Measurements from ENCODE around the gene FAM222A. TPM values are rescaled to one million over a fixed set of nuclear protein-coding genes. Genes with fewer than 3 reads are reported as not detected.

Gene FAM222A
- total RNA-seq, 1 experiment from 2014 or later, result 0.24 TPM

- DNase-seq (ENCODE audit: low read depth), result peak; percentile 58
These were observed 2.7 kb upstream of the FAM222A start for GRCh38 chr12:109710747-109711595.

- DNase-seq (ENCODE audit: low read depth), result no peak
These were observed 1.8 kb upstream of the FAM222A start for GRCh38 chr12:109711596-109712461.

- peak; percentile 27 for DNase-seq (ENCODE audit: low read depth)
These were observed 702 bp downstream of the FAM222A start for GRCh38 chr12:109714141-109714912.

GRCh38 chr12:109714913-109715244, 1.3 kb downstream of the FAM222A start:
- DNase-seq (ENCODE audit: low read depth), result no peak

GRCh38 chr12:109715310-109716091, 1.9 kb downstream of the FAM222A start:
- DNase-seq (ENCODE audit: low read depth), result no peak

GRCh38 chr12:109716092-109716479, 2.5 kb downstream of the FAM222A start:
- DNase-seq (ENCODE audit: low read depth), result no peak

GRCh38 chr12:109716512-109717389, 3.1 kb downstream of the FAM222A start:
- DNase-seq (ENCODE audit: low read depth), result no peak

- no peak for DNase-seq (ENCODE audit: low read depth)
These were observed 4.0 kb downstream of the FAM222A start for GRCh38 chr12:109717390-109718357.

- no peak for DNase-seq (ENCODE audit: low read depth)
These were observed 4.8 kb downstream of the FAM222A start for GRCh38 chr12:109718390-109718789.

GRCh38 chr12:109719123-109720022, 5.7 kb downstream of the FAM222A start:
- no peak for DNase-seq (ENCODE audit: low read depth)

GRCh38 chr12:109720152-109720856, 6.7 kb downstream of the FAM222A start:
- no peak for DNase-seq (ENCODE audit: low read depth)

- no peak for DNase-seq (ENCODE audit: low read depth)
These were observed 7.2 kb downstream of the FAM222A start for GRCh38 chr12:109720857-109721189.

GRCh38 chr12:109721276-109721675, 7.7 kb downstream of the FAM222A start:
- no peak for DNase-seq (ENCODE audit: low read depth)

- DNase-seq (ENCODE audit: low read depth), result no peak
These were observed 8.5 kb downstream of the FAM222A start for GRCh38 chr12:109722022-109722720.

- DNase-seq (ENCODE audit: low read depth), result no peak
These were observed 9.1 kb downstream of the FAM222A start for GRCh38 chr12:109722721-109723094.

- no peak for DNase-seq (ENCODE audit: low read depth)
These were observed 9.8 kb downstream of the FAM222A start for GRCh38 chr12:109723311-109723881.
